Mesenteric fat pad (tissue), 1 donor: ENCODE results near the gene SNAPC4. TPM values are rescaled to one million over a fixed set of nuclear protein-coding genes. Genes with fewer than 3 reads are reported as not detected.
"Not testable (repeated sequence)": the region's sequence is repeated elsewhere in the genome, so short reads cannot be mapped to it uniquely, and the experiment has no call there.

Source experiments
- DNase-seq: peaks from one replicate; pipeline ENCODE4 v3.0.0-alpha.2; 2020; ENCODE audit warnings: low spot score
- total RNA-seq: library from RNA; stranded (reverse); fragmentation: NEBNext Ultra II Directional; extraction: Animal tissue kit (Norgen Biotek cat#: 25700); gene quantifications from one replicate; pipeline ENCODE4 v1.2.1, GENCODE V29; 2021
- donor health status: DM: yes; HTN: yes; CAD: no.

Gene SNAPC4
- total RNA-seq, 1 donor from 2014 or later: 6.3 TPM

- no peak for DNase-seq
Observed at GRCh38 chr9:136358888-136359287, 41.1 kb downstream of the SNAPC4 start.

- DNase-seq: no peak
Observed at GRCh38 chr9:136358016-136358415, 42.0 kb downstream of the SNAPC4 start.

GRCh38 chr9:136357202-136357725 is 42.7 kb downstream of the SNAPC4 start:
- no peak for DNase-seq

GRCh38 chr9:136355616-136356557 is 44.1 kb downstream of the SNAPC4 start:
- DNase-seq: no peak

GRCh38 chr9:136354592-136355085 is 45.3 kb downstream of the SNAPC4 start:
- DNase-seq: no peak

- no peak for DNase-seq
Observed at GRCh38 chr9:136353757-136354488, 46.0 kb downstream of the SNAPC4 start.

GRCh38 chr9:136353088-136353487 is 46.9 kb downstream of the SNAPC4 start:
- no peak for DNase-seq

GRCh38 chr9:136352682-136353081 is 47.3 kb downstream of the SNAPC4 start:
- DNase-seq: no peak

- DNase-seq: not testable (repeated sequence)
Observed at GRCh38 chr9:136351868-136352267, 48.1 kb downstream of the SNAPC4 start.

GRCh38 chr9:136351252-136351800 is 48.6 kb downstream of the SNAPC4 start:
- no peak for DNase-seq

Other genes starting within 250 kb of the SNAPC4 start
- not detected for gene LHX3, start 195.0 kb downstream of the SNAPC4 start, total RNA-seq
- gene QSOX2, start 154.4 kb downstream of the SNAPC4 start, total RNA-seq: 10.3 TPM
- gene CCDC187, start 96.1 kb downstream of the SNAPC4 start, total RNA-seq: not detected
- 11.0 TPM for gene GPSM1, start 72.6 kb downstream of the SNAPC4 start, total RNA-seq
- 22.6 TPM for gene DNLZ, start 36.4 kb downstream of the SNAPC4 start, total RNA-seq
- gene CARD9, start 26.5 kb downstream of the SNAPC4 start, total RNA-seq: 4.3 TPM
- 43.6 TPM for gene ENTR1, start 10.4 kb upstream of the SNAPC4 start, total RNA-seq
- gene PMPCA, start 10.5 kb upstream of the SNAPC4 start, total RNA-seq: 47.3 TPM
- 11.4 TPM for gene INPP5E, start 39.7 kb upstream of the SNAPC4 start, total RNA-seq
- gene SEC16A, start 82.9 kb upstream of the SNAPC4 start, total RNA-seq: 71.8 TPM
- gene NOTCH1, start 145.9 kb upstream of the SNAPC4 start, total RNA-seq: 89.5 TPM